Embryonic facial prominence (tissue), 1 donor: ENCODE data around the gene COL5A3.
"Not testable (repeated sequence)": the region's sequence is repeated elsewhere in the genome, so short reads cannot be mapped to it uniquely, and the experiment has no call there.

Experiments used
- DNase-seq: peaks from one replicate; pipeline ENCODE4 v3.0.0-alpha.2; 2016; ENCODE audit errors: extremely low spot score

Gene COL5A3

DNA sequence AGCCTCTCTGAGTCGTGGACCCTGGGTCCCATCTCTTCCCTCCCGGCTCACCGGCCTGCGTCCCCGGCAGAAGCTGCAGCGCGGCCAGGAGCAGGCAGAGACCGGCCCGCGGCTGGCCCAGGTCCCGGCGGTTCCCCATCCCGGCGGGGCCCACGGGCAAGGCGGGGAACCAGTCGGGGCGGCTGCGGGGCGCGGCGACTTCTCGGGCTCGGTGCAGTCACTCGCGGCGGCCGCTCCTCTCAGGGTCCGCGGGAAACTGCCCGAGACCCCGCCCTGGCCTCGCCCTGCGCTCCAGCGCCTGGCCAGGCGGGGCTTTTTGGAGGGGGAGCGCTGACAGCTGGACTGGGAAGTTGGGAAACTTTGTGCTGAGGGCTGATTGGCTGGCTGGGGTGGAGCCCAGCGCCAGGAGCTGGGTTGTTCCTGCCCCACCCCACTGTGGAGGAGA lies at the start of gene COL5A3:
Gene COL5A3, minus strand, starts transcription at position 258 of the 445 bp plus-strand sequence. Its CDS starts 119 bp downstream, at position 139.
- DNase-seq: no peak

DNA sequence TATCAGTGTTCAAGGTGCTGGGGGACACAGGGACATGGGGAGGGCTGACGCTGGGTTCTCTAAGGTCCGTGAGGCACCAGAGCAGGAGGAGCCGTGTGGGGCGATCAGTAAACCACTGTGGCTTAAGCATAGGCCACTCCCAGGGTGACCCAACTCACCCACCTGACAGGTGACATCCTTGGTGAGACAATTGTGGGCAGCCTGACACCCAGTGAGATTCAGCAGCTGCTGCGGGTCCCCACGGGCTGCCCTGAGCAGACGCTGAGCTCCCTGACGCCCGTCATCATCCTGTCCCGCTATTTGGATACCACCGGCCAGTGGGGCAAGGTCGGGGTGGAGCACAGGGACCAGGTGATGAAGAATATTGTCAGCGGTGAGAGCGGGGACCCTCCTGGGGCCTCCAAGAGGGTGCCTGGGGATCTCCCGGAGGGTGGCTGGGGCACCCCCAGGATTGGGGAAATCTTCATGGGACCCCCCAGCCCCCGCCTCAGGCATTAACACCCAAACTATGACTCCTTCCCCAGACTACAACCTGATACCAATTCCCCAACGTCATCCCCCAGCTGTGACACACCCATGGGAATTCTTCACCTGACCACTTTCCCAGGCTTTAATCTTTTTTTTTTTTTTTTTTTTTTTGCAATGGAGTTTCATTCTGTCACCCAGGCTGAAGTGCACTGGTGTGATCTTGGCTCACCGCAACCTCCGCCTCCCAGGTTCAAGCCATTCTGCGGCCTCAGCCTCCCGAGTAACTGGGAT lies 42.5 kb upstream of the COL5A3 start:
- DNase-seq: no peak

DNA sequence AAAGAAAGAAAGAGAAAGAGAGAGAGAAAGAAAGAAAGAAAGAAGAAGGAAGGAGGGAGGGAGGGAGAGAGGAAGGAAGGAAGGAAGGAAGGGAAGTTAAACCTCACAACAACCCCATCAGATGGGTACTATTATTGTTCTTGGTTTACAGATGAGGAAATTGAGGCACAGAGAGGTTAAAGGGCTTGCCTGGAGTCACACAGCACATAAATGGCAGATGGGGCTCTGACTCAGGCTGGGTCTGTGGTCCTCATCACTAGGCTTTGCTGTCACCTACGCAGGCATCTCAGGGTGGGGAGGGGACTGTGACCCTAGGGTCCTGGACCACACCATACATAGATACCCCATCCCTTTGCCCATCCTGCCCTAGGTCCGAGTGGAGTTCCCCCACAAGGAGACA lies 39.3 kb upstream of the COL5A3 start:
- no peak for DNase-seq

DNA sequence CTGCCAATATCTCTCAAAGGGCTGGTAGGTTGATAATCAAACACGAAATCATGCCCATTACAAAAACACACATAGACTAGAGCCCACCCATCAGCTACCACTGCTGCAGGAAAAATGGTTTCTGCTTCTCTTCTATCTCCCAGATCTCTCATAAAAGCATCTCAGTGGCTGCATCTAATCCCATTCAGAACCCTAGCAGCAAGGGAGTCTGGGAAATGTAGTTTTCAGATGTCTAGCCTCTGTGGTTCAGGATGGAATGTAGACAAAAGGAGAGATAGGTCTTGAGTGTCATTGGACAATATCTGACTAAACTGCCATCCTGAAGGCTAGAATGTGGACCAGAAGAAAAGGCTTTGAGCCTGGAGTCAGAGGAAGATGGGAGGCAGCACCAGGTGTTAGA lies 35.1 kb upstream of the COL5A3 start:
- DNase-seq: no peak

GRCh38 chr19:10044390-10044789 lies 34.1 kb upstream of the COL5A3 start:
- no peak for DNase-seq

GRCh38 chr19:10043286-10043927 lies 33.1 kb upstream of the COL5A3 start:
- DNase-seq: no peak

GRCh38 chr19:10037809-10038208 lies 27.5 kb upstream of the COL5A3 start:
- DNase-seq: no peak

DNA sequence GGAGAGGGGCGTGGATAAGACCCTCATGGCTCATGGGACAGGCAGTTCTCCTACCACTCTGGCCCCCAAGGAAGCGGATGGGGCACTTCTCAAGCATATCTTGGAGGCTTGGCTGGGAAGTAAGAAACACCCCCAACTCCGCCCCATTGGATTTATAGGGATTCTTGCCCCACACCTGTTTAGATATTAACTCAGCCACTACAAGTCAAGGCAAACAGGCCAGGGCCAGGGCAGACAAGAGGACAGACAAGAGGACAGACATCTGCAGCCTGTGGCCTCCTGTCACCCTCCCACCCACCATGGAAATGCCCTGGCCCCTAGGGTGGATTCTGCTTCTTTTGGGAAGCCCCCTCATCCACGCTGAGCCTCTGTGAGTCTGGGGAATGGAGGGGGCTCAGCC lies 27.1 kb upstream of the COL5A3 start:
- no peak for DNase-seq

DNA sequence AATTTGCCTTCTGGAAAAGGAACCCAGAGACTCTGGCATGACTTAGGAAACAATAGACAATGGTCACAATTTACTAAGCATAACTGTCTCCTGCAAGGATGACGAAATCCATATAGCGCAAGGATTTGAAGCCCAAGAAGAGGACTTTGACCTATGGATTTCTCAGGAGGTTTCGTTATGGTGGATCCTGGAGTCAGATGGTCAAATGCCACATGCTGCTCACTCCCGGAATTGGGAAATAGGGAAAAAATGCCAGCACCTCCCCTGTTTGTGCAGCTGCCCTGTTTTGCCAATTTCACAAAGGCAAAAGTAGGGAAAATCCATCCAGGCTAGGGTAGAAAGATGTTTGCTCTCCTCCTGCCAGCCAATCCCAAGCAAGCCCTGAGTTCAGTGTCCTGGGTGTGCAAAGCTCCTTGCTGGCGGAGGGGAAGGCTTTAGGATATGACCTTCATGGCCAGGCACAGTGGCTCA lies 26.3 kb upstream of the COL5A3 start:
- DNase-seq: no peak

- no peak for DNase-seq
Observed at GRCh38 chr19:10033614-10034013, 23.3 kb upstream of the COL5A3 start.

DNA sequence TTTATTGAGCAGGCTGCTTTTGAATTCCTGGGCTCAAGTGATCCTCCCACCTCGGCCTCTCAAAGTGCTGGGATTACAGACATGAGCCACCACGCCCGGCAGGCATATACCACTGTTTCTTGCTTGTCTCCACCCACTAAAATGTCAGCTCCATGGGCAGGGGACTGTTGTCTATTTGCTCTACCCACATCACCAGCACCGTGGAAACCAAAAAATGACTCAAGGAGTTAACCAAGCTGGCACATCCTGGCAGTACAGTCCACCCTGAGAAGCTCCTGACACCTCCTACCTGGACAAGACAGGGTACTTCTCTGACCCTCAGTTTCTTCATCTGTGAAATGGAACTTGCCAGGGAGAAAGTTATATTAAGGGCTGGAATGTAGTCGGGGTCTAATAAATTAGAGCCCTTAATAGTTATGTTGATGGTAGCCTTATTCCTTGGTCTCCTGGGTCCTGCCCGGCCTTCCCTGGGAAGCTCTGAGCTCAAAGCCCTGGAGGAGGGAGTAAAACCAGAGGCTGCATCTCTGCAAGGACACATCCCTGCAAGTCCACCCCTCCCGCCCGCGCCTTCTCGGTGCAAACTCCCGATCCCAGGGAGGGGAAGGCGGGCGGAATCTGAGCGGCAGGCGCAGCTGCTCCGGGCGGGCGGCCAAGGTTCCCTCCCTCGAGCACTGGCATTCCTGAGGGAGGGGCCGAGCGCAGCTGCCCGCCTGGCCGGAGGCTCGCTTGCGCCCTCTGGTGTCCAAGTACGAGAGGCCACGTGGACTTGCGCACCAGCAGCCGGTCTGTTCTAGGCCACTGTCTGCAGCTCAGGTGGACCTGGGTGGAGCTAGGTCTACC lies 17.1 kb upstream of the COL5A3 start:
- peak; percentile 84 for DNase-seq

DNA sequence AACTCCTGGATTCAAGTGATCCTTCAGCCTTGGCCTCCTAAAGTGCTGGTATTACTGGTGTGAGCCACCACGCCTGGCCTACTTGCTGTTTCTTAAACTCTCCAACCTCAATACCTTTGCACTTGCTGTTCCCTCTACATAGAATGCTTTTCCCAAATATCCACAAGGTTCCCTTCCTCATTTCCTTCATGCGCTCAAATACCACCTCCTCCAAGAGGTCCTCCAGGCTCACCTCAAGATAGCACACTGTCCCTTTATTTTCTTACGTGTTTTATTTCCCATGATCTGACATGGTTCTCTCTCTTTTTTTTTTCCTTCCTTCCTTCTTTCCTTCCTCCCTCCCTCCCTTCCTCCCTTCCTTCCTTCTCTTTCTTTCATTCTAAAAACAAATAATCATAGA lies 16.4 kb upstream of the COL5A3 start:
- no peak for DNase-seq

GRCh38 chr19:10023096-10023495 lies 12.8 kb upstream of the COL5A3 start:
- DNase-seq: not testable (repeated sequence)

GRCh38 chr19:10021863-10022262 lies 11.6 kb upstream of the COL5A3 start:
- DNase-seq: no peak

GRCh38 chr19:10021446-10021845 lies 11.1 kb upstream of the COL5A3 start:
- no peak for DNase-seq

- DNase-seq: no peak
Observed at GRCh38 chr19:10020851-10021250, 10.5 kb upstream of the COL5A3 start.

DNA sequence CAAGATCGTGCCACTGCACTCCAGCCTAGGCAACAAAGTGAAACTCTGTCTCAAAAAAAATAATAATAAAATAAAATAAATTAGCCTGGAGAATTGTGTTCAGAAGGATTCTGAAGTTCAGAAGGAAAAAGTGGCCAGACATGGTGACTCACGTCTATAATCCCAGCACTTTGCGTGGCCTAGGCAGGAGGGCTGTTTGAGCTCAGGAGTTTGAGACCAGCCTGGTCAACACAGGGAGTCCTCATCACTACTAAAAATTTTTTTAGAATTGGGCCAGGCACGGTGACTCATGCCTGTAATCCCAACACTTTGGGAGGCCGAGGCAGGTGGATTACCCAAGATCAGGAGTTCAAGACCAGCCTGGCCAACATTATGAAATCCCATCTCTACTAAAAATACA lies 8.9 kb upstream of the COL5A3 start:
- no peak for DNase-seq

DNA sequence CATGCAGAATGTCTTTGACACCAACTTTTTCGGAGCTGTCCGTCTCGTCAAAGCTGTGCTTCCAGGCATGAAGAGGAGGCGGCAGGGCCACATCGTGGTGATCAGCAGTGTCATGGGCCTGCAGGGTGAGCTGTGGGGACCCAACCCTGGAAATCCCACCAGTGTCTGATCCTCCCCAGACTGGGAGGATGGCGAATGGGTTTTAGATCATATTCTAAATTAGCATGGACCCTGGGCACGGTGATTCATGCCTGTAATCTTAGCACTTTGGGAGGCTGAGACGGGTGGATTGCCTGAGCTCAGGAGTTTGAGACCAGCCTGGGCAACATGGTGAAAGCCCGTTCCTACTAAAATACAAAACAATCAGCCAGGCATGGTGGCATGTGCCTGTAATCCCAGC lies 8.5 kb upstream of the COL5A3 start:
- DNase-seq: no peak

DNA sequence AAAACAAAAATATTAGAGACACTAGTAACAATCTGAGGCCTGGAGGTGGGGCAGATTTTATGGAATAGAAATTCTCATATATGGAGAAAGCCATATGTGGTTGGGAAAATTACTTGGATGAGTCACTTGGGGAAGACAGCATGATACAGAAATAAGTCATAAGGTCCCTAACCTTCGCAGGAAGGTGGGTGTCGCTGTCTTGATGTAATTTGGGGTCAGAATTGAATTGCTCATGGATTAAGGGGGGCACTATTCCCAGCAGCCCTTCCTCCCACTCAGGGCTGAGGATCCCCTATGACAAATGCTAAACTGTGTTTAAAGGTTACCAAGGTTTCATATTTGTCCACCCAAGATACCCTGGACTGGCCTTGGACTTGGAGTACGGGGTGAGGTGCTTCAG lies 8.0 kb upstream of the COL5A3 start:
- DNase-seq: no peak

DNA sequence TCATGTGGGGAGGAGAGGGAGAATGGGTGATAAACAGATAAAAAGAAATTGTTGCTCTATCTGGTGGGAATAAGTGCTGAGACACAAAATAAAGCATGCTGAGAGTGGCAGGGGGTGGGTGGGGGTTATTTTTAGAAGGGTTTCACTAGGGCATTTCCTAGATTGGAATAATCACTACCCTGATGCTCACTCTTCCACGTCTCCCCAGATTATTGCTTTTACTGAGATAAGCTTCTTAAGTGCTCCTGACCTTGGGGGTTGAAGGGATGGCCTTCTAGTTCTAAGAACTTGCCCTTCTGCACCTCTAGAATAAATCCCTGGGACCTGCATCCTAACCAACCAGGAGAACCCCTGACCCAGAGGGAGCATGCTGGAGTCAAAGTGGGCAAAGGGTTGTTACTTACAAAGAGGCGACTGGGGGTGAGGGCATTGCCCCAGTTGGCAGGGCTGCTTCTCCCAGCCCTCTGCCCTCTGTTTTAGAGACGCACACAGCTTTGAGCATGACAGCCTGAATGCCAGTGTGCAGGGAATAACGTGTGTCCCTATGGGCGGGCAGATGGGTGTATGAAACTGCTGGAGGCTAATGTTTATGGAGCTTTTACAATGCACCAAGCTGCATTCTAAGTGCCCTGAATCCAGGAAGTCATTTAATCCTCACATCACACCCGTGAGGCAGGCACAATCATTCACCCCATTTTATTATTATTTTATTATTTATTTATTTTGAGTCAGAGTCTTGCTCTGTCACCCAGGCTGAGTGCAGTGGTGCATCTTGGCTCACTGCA lies 3.7 kb upstream of the COL5A3 start:
- no peak for DNase-seq

DNA sequence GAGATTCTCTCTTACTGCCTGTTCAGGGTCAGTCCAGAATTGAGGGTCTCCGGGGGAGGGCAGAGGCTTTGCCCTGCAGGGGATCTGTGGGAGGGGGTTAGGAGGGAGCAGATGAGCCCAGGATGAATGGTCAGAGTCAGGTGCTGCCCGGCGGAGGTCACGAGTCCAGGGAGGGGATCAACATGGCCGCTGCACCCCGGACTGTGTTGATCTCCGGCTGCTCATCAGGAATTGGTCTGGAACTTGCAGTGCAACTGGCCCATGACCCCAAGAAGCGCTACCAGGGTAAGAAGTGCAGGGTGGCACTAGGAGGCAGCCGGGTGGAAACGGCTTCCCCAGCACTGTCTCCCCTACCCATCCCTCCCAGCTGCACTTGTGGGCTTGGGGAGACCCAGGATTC lies 3.0 kb upstream of the COL5A3 start, which contains the start of gene RDH8:
Gene RDH8, plus strand, starts transcription at position 168 of the 400 bp plus-strand sequence. Its CDS starts 15 bp downstream, at position 183.
- no peak for DNase-seq
